ENCODE results near the gene EPN2. TPM values are rescaled to one million over a fixed set of nuclear protein-coding genes. Genes with fewer than 3 reads are reported as not detected.
A peak's percentile ranks its signal among the peaks of the same experiment; 100 is the strongest.
"Not testable (repeated sequence)": the region's sequence is repeated elsewhere in the genome, so short reads cannot be mapped to it uniquely, and the experiment has no call there.

EPN2 gene
- total and polyA plus RNA-seq, 2 donors from 2014 or later, result 18.0 to 45.4 TPM

DNA sequence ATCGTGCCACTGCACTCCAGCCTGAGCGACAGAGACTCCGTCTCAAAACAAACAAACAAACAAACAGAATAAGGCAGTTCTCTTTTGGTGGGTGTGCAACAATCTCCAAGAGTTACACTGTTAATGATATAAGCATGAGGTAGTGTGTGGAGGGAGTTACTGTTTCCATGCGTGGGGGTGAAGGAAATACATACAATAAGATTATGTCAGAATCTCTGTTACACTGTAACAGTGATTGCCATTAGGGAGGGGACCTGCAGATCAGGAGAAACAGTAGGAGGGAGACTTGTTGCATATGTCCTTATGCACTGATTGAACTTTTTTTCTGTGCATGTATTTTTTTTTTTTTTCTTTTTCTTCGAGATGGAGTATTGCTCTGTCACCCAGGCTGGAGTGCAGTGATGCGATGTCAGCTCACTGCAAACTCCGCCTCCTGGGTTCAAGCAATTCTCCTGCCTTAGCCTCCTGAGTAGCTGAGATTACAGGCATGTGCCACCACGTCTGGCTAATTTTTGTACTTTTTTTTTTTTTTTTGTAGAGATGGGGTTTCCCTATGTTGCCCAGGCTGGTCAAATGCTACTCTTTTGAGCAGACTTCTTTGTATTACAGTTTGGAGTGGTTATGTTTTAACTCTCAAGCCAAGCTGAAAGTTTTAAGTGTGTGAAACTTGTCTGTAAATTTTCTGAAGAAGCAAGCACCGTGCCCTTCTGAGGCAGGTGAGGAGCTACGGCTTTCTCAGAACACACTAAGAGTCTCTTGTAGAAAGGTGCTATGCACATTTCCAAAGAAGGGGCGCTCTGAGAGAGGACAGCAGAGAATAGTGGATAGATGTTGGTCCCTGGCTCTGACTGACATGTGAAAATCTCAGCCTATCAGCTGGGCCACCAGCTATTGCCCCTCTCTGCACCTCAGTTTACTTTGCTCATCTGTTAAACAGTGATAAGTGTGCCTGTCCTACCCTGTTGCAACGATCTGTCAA, 10.3 kb upstream of the EPN2 start:
- H3K4me1 ChIP-seq (ENCODE audit: control insufficient read depth in 2 of 3, insufficient read depth in 2 of 3, low read depth in 1 of 3, low read length in 3 of 3); intact Hi-C loops (cut with DNase I); H3K27ac ChIP-seq (ENCODE audit: low read depth in 2 of 2, low read length in 2 of 2); FAIRE-seq; H3K9ac ChIP-seq (ENCODE audit: low read length in 3 of 3); H3K36me3 ChIP-seq (ENCODE audit: control insufficient read depth in 2 of 3, insufficient read depth in 3 of 3, low read length in 3 of 3); H3K27me3 ChIP-seq (ENCODE audit: control insufficient read depth, insufficient read depth, low read length); DNase-seq; H3K9me3 ChIP-seq (ENCODE audit: control insufficient read depth in 2 of 3, insufficient read depth in 1 of 3, low read length in 3 of 3); H3K4me3 ChIP-seq (ENCODE audit: low read length in 3 of 3): not testable (repeated sequence)

DNA sequence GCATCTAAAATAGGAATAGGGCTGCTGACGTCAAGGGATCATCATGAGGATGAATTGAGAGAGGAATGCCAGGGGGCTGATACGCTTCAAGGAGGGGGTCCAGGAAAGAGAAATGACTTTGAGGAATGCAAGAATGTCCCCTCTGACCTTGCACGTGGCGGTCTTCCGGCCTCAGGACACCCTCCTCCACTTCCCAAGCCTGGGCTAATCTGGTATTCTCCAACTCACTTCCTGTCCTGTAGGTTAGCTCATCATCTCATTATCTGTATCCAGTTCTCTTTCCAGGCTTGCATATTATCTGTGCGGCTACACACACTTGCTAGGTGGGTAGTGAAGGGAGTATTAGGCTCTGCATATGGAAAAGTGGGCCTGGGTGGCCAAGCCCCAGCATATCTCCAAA, 2.5 kb upstream of the EPN2 start:
- H3K9me3 ChIP-seq (ENCODE audit: control insufficient read depth in 2 of 3, insufficient read depth in 1 of 3, low read length in 3 of 3); intact Hi-C loops (cut with DNase I); H3K4me1 ChIP-seq (ENCODE audit: control insufficient read depth in 2 of 3, insufficient read depth in 2 of 3, low read depth in 1 of 3, low read length in 3 of 3); H3K27me3 ChIP-seq (ENCODE audit: control insufficient read depth, insufficient read depth, low read length); H3K9ac ChIP-seq (ENCODE audit: low read length in 3 of 3); FAIRE-seq; H3K4me3 ChIP-seq (ENCODE audit: low read length in 3 of 3); H3K27ac ChIP-seq (ENCODE audit: low read depth in 2 of 2, low read length in 2 of 2); H3K36me3 ChIP-seq (ENCODE audit: control insufficient read depth in 2 of 3, insufficient read depth in 3 of 3, low read length in 3 of 3): not testable (repeated sequence)
- DNase-seq, result peak in 4 of 5 donors; percentile 58 to 79 (median 62)

DNA sequence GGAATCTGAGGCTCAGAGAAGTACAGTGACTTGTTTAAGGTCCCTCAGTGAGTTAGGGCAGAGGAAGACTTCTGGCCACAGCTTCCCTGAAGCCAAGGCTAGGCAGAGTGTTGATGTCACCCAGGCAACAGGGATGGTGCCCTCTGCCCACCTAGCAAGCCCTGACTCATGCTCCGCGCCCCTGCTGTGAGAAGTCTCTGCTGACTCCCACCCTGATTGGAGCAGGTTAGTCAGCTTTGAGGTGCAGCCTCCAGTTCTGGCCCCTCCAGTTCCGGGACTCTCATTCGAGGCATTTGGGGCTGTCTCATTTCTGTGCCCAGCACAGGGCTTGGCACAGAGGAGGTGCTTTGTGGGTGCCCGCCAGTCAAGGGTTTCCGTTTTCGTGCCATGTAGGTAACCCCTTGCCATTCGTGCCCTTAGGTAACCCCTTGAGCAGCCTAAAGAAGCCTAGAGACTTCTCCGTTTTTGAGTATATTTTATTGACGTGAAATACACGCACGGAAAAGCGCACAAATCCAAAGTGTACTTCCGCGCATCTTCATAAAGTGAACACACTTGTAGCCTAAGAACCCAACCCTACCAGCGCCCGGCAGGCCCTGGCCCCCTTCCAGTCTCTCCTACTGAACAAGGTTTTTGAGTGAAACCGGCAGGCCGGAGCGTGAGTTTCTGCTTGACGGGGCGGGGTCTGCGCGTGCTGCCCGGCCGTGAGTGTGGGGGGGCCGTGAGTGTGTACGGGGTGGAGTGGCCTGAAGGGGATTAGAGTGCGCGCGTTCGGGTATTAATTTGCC, 621 bp upstream of the EPN2 start:
- FAIRE-seq; H3K9me3 ChIP-seq (ENCODE audit: control insufficient read depth in 2 of 3, insufficient read depth in 1 of 3, low read length in 3 of 3); H3K36me3 ChIP-seq (ENCODE audit: control insufficient read depth in 2 of 3, insufficient read depth in 3 of 3, low read length in 3 of 3); H3K9ac ChIP-seq (ENCODE audit: low read length in 3 of 3); H3K27me3 ChIP-seq (ENCODE audit: control insufficient read depth, insufficient read depth, low read length); H3K4me1 ChIP-seq (ENCODE audit: control insufficient read depth in 2 of 3, insufficient read depth in 2 of 3, low read depth in 1 of 3, low read length in 3 of 3); intact Hi-C loops (cut with DNase I); H3K4me3 ChIP-seq (ENCODE audit: low read length in 3 of 3); H3K27ac ChIP-seq (ENCODE audit: low read depth in 2 of 2, low read length in 2 of 2); DNase-seq: not testable (repeated sequence)

DNA sequence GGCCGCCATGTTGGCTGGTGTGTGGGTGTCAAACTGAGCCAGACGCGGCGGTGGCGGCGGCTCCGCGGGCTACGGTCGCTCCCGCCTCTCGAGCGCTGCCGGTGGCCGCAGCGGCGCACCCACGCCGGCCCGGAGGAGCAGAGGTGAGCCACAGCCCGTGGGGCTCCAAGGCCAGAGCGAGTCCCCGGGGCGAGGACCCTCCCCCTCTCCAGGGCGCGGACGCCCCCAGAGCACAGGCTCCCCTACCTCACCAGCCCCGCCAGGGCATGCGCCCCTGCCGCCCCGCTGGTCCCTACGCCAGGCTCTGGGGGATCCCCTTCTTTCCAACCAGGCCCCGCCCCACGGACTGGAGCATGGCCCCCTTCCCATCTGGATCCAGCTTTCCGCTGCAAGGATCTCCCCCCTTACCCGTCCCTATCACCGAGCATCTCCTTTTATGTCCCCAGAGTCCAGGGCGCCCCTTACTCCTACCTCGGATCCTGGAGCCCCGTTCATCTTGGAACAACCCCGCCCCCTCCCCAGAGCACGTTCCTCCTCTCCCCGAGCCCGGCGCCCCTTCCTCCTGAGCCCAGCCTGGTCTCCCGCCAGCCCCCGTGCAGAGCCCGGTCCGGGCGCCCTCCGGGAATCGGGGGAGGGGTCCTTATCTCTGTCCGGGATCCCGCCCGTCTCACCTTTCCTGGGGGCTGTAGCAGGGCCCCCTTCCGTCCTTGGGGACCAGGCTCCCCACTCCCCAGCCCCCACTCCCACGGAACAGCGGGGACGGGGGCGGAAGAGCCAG, 412 bp downstream of the EPN2 start:
- no peaks in the 10 kb centered on the region for H3K36me3 ChIP-seq (ENCODE audit: control insufficient read depth in 2 of 3, insufficient read depth in 3 of 3, low read length in 3 of 3)
- FAIRE-seq, result no peak
- peak overlapping the region; percentile 69 to 87 for H3K27ac ChIP-seq (ENCODE audit: low read depth in 2 of 2, low read length in 2 of 2)
- peaks cover 0 to 9% (median 0%) of the 10 kb centered on the region in 3 donors for H3K4me1 ChIP-seq (ENCODE audit: control insufficient read depth in 2 of 3, insufficient read depth in 2 of 3, low read depth in 1 of 3, low read length in 3 of 3)
- DNase-seq, result peak; percentile 54 to 91 (median 73)
- peak overlapping the region; percentile 67 to 85 (median 77) for H3K4me3 ChIP-seq (ENCODE audit: low read length in 3 of 3)
- TF ChIP-seq, protein P1, sequence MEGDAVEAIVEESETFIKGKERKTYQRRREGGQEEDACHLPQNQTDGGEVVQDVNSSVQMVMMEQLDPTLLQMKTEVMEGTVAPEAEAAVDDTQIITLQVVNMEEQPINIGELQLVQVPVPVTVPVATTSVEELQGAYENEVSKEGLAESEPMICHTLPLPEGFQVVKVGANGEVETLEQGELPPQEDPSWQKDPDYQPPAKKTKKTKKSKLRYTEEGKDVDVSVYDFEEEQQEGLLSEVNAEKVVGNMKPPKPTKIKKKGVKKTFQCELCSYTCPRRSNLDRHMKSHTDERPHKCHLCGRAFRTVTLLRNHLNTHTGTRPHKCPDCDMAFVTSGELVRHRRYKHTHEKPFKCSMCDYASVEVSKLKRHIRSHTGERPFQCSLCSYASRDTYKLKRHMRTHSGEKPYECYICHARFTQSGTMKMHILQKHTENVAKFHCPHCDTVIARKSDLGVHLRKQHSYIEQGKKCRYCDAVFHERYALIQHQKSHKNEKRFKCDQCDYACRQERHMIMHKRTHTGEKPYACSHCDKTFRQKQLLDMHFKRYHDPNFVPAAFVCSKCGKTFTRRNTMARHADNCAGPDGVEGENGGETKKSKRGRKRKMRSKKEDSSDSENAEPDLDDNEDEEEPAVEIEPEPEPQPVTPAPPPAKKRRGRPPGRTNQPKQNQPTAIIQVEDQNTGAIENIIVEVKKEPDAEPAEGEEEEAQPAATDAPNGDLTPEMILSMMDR (IDR thresholded peaks at IDR 0.05; ENCODE audit: borderline replicate concordance, extremely low read depth, insufficient read depth), result peak; percentile 3
- H3K9ac ChIP-seq (ENCODE audit: low read length in 3 of 3), result peak overlapping the region; percentile 61 to 91 (median 91)
- H3K27me3 ChIP-seq (ENCODE audit: control insufficient read depth, insufficient read depth, low read length), result no peaks in the 10 kb centered on the region
- intact Hi-C loops (cut with DNase I), result no loop called here
- H3K9me3 ChIP-seq (ENCODE audit: control insufficient read depth in 2 of 3, insufficient read depth in 1 of 3, low read length in 3 of 3), result no peaks in the 10 kb centered on the region

Measured in kidney (tissue), 14 donors.